ENCODE measurements around the gene TLE4.
"Not testable (repeated sequence)": the region's sequence is repeated elsewhere in the genome, so short reads cannot be mapped to it uniquely, and the experiment has no call there.

Gene TLE4

DNA sequence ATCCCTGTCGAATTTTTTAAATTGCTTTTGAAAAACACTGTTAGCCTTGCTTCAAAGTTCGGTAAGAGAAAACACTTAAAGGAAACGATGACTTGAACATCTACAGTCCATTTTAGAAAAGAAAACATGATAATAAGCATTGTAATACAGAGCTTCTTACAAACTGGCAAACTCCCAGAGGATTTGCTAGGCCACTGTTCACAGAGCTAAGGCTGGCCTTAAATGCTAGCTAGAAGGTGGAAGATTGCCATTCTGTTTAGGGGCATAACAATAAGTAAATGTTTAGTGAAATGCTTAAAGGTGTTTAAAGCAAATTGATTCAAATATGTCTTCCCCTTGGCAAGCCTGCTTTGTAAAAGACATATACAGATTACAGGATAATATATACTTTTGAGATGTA lies 169.6 kb downstream of the TLE4 start:
- no peak for DNase-seq (ENCODE audit: low read depth)

DNA sequence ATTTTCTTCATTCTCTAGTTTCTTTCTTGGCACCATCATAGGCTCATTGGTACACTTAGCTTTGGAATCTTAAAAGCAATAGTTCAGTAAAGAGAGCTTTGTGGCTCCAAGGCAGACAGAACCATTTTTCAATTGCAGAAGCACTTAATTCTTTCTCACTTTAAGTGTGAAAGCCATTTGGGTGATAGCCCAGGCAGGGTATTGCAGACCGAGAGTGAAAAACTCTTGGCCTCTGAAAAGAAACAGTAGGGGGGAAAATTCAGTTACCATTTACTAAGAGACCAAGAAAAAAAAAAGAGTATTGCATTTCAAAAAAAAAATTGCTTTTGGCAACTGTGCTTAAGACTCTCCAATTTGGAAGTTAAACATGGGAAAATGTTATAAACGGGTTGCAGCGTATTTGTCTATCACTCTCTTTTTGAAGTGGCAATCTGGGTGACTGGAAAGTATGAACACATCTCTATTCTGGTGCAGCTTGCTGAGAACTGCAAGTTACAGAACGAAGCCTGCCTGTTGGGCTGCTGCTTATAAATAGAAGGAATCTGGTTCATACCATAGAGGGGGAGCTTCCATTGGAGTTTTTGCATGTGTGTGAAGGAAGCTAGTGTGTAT lies 170.5 kb downstream of the TLE4 start:
- DNase-seq (ENCODE audit: low read depth), result no peak

DNA sequence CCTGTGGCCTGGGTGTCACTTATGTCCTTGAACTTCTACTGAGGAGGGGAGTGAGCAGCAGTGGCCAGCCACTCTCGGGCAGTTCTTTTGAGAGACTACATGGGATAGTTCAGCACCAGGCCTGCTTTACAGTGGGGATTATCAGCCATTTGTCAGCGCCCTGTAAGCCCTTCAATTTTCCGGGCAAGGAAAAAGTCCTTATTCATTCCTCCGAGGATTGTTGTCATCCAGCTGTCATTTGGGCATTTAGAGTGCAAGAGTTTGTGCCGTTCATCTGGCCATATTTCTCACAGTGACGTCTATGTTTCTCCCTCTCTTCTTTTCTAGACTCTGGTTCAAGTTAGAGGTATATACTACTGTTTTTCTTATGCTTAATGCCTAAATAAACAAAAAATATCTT lies 172.8 kb downstream of the TLE4 start:
- DNase-seq (ENCODE audit: low read depth), result no peak

- DNase-seq (ENCODE audit: low read depth), result no peak
Observed at GRCh38 chr9:79745752-79746336, 174.1 kb downstream of the TLE4 start.

DNA sequence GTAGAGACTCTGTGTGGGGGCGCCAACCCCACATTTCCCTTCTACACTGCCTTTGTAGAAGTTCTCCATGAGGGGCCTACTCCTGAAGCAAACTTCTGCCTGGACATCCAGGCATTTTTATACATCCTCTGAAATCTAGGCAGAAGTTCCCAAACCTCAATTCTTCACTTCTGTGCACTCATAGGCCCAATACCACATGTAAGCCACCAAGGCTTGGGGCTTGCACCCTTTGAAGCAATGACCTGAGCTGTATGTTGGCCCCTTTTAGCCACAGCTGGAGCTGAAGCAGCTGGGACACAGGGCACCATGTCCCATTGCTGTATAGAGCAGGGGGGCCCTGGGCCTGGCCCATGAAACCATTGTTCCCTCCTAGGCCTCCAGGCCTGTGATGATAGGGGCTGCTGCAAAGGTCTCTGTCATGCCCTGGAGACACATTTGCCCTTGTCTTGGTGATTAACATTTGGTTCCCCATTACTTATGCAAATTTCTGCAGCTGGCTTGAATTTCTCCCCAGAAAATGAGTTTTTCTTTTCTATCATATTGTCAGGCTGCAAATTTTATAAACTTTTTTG lies 180.2 kb downstream of the TLE4 start:
- DNase-seq (ENCODE audit: low read depth), result not testable (repeated sequence)

- DNase-seq (ENCODE audit: low read depth), result no peak
Observed at GRCh38 chr9:79756414-79756813, 184.6 kb downstream of the TLE4 start.

DNA sequence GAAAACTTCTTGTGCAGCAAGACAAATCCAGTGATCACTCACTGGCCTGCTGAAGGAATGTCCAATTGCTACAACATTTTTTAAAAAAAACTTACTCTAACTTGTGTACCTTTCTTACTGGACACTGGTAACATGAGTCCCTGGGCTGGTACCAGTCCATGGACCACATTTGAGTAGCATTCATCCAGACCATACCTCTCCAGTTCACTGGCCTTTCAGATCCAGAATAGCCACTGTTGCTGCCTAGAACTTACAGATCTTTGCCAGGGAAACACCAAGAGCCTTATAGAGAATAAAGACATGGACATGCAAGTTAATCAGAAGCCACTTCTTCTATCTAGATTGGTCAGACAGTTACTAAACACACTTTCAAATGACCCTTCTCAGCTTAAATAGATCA lies 185.3 kb downstream of the TLE4 start:
- no peak for DNase-seq (ENCODE audit: low read depth)

DNA sequence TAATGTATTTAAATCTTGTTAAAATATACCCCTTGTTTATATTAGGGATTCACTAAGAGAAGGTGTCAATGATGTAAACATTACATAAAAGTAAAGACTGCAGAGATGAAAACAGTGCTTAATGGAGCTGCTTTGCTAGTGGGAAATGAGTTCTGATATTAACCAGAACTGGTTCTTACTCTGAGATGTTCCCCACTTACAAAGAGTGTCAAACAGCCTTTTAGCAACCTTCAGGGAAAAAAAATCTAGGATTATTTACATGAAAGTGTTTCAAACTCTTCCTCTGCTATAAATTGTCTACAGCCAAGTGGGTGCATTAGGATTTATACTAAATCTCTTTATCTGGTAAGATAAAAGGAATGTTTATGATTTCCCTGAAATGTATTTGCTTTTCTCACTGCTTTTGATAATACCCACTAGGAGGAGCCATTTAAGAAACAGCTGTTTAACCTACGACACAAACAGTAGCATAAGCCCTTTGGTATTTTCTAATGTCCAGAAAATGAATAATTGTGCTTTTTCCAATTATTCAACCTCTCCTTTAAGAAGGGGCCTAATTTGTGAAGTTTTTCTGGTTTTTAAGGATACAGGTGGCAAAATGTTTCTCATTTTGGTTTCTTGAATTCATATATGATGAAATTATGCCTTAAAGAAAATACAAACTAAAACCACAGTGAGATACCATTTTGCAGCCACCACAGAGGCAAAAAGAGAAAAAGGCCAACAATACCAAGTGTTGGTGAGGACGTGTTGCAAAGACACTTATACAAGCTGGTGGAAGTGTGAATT lies 186.3 kb downstream of the TLE4 start:
- DNase-seq (ENCODE audit: low read depth), result no peak

GRCh38 chr9:79759460-79759859 lies 187.7 kb downstream of the TLE4 start:
- DNase-seq (ENCODE audit: low read depth), result no peak

DNA sequence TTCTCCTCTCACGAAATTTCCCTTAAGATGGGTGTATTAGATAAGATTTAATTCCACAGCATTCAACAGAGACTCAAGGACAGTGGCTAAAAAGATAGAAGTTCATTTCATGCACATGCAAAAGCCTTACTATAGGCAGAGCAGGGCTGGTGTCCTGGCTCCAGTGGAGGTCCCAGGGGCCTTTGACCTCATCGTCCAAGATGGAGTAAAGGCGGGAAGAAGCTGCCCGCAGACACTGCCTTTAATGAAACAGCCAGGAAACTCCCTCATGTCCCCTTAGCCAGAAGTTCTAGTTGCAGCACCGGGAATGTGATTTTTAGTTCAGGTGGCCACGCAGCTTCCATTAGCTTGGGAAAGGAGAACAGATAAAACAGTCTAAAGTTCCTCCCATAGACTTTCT lies 190.3 kb downstream of the TLE4 start:
- no peak for DNase-seq (ENCODE audit: low read depth)

DNA sequence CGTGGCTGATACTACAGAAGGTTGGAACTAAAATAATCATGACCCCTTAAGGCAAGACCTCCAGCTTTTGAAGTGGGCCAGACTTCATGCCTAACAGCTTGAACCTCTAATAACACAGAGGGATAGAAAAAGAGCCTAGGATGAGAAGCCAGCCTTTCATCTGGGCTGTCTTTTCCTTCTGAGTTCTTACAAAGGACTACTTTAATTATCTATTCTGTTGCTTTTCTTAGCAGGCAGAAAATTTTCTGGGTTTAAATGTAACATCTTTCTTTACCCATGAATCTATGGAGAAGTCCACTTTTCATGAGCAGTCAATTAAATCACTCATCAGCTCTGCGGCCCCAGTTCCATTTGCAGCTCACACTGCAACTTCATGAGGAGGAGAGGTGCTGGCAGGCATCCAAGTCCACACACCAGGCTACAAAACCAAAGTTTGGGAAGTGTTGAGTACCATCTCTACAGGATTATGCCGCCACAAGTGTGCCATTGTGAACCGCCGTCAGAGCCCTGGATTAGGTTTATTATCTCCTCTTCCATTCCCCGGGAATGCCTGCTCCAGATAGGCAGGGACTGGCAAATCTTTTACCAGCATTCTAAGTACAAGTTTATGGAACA lies 192.0 kb downstream of the TLE4 start:
- DNase-seq (ENCODE audit: low read depth), result no peak

GRCh38 chr9:79764374-79764773 lies 192.6 kb downstream of the TLE4 start:
- no peak for DNase-seq (ENCODE audit: low read depth)

DNA sequence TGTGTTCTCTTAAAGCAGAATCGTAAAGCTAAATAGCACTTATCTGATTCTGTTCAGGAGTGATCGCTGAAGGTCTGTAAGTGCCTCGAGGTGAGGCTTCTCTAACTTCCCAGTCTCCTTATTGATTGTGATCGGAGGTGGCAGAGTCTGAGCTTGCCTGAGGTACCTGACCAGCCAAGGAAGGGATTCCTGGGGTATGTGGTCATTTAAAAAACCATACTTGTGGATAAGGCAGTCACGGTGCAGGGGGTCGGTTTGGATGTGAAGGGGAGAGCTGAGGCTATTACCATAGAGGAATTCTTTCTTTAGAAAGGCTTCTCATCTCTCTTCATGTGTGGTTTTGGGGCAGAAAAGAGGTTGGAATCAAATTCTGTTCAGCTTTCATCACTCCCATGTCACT lies 193.7 kb downstream of the TLE4 start:
- no peak for DNase-seq (ENCODE audit: low read depth)

- DNase-seq (ENCODE audit: low read depth), result no peak
Observed at GRCh38 chr9:79766091-79766490, 194.3 kb downstream of the TLE4 start.

- no peak for DNase-seq (ENCODE audit: low read depth)
Observed at GRCh38 chr9:79768194-79768593, 196.4 kb downstream of the TLE4 start.

- DNase-seq (ENCODE audit: low read depth), result no peak
Observed at GRCh38 chr9:79769476-79770275, 197.9 kb downstream of the TLE4 start.

GRCh38 chr9:79774356-79774755 lies 202.6 kb downstream of the TLE4 start:
- DNase-seq (ENCODE audit: low read depth), result no peak
